Measurements from ENCODE around the gene GLIPR1L2. TPM values are rescaled to one million over a fixed set of nuclear protein-coding genes. Genes with fewer than 3 reads are reported as not detected.

The GLIPR1L2 gene
- total and polyA plus RNA-seq, 2 experiments from 2014 or later: 0.08 TPM; not detected in 1

DNA sequence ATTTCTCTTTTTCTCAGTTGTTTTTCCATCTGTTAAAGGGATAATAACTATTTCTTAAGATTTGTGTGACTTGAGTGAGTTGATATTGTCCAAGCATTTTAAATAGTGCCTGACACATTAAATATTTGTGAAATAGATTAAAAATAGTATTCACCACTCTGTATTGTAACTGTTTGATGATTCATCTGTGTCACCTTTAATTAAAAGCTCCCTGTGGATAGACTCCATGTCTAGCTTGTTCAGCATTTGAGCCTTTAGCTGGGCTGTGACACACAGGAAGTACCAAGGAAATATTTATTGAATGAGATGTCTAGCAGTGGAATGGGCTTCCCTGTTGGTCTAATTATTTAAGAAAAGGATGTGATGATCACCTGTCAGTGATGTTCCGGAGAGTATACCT, 1.8 kb upstream of the GLIPR1L2 start:
- no peak overlapping the region for H3K4me3 Mint-ChIP-seq
- TF ChIP-seq CREB1 (CRISPR knock-in tag; IDR thresholded peaks at IDR 0.05; ENCODE audit: low read depth) (no peak), JUNB (IDR thresholded peaks at IDR 0.05; ENCODE audit: unreplicated experiment) (no peak), ZNF331 (CRISPR knock-in tag; IDR thresholded peaks at IDR 0.05; ENCODE audit: low read depth) (no peak), EZH2phosphoT487 (IDR thresholded peaks at IDR 0.05; ENCODE audit: unreplicated experiment) (no peak), EZH2 (IDR thresholded peaks at IDR 0.05; ENCODE audit: low read depth, unreplicated experiment) (no peak)
- TF ChIP-seq, protein P1, sequence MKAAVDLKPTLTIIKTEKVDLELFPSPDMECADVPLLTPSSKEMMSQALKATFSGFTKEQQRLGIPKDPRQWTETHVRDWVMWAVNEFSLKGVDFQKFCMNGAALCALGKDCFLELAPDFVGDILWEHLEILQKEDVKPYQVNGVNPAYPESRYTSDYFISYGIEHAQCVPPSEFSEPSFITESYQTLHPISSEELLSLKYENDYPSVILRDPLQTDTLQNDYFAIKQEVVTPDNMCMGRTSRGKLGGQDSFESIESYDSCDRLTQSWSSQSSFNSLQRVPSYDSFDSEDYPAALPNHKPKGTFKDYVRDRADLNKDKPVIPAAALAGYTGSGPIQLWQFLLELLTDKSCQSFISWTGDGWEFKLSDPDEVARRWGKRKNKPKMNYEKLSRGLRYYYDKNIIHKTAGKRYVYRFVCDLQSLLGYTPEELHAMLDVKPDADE (IDR thresholded peaks at IDR 0.05): no peak
- TF ChIP-seq, protein P2, sequence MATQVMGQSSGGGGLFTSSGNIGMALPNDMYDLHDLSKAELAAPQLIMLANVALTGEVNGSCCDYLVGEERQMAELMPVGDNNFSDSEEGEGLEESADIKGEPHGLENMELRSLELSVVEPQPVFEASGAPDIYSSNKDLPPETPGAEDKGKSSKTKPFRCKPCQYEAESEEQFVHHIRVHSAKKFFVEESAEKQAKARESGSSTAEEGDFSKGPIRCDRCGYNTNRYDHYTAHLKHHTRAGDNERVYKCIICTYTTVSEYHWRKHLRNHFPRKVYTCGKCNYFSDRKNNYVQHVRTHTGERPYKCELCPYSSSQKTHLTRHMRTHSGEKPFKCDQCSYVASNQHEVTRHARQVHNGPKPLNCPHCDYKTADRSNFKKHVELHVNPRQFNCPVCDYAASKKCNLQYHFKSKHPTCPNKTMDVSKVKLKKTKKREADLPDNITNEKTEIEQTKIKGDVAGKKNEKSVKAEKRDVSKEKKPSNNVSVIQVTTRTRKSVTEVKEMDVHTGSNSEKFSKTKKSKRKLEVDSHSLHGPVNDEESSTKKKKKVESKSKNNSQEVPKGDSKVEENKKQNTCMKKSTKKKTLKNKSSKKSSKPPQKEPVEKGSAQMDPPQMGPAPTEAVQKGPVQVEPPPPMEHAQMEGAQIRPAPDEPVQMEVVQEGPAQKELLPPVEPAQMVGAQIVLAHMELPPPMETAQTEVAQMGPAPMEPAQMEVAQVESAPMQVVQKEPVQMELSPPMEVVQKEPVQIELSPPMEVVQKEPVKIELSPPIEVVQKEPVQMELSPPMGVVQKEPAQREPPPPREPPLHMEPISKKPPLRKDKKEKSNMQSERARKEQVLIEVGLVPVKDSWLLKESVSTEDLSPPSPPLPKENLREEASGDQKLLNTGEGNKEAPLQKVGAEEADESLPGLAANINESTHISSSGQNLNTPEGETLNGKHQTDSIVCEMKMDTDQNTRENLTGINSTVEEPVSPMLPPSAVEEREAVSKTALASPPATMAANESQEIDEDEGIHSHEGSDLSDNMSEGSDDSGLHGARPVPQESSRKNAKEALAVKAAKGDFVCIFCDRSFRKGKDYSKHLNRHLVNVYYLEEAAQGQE (IDR thresholded peaks at IDR 0.05; ENCODE audit: unreplicated experiment): no peak
- no peak for DNase-seq (ENCODE audit: low spot score)

GRCh38 chr12:75389706-75390105, 1.2 kb upstream of the GLIPR1L2 start:
- no peaks in the 10 kb centered on the region for H3K27me3 ChIP-seq (ENCODE audit: insufficient read depth)
- H3K9me2 ChIP-seq (ENCODE audit: insufficient read depth): no peaks in the 10 kb centered on the region
- H3K4me2 ChIP-seq: no peak overlapping the region
- Mint-ChIP-seq H3K36me3 (ENCODE audit: low read depth) (no peaks in the 10 kb centered on the region), H3K4me3 (no peak overlapping the region; the same call in 2 of the 3 replicates), H3K27ac (peak overlapping the region; percentile 60; the same call in 1 of the 2 replicates), H3K9me3 (no peaks in the 10 kb centered on the region), H3K4me1 (peaks cover 20% of the 10 kb centered on the region), H3K27me3 (ENCODE audit: insufficient read depth, low read depth, poor library complexity) (peaks cover 4% of the 10 kb centered on the region)
- no peaks in the 10 kb centered on the region for H3K79me2 ChIP-seq (replicated peaks; ENCODE audit: insufficient read depth)
- ATAC-seq (no peak), DNase-seq (ENCODE audit: low spot score) (no peak)
- no peaks in the 10 kb centered on the region for H3F3A ChIP-seq (replicated peaks; ENCODE audit: low read depth)
- no peak overlapping the region for H3K27ac ChIP-seq (ENCODE audit: low read depth)
- no peaks in the 10 kb centered on the region for H3K36me3 ChIP-seq (ENCODE audit: insufficient read depth)
- no peak overlapping the region for H2AFZ ChIP-seq
- peaks cover 11% of the 10 kb centered on the region; the same call in 1 of the 2 replicates for H3K4me1 ChIP-seq (ENCODE audit: insufficient read depth)
- no peaks in the 10 kb centered on the region for H4K20me1 ChIP-seq (replicated peaks; ENCODE audit: insufficient read depth)
- H3K4me3 ChIP-seq: no peak overlapping the region
- TF ChIP-seq JUNB (IDR thresholded peaks at IDR 0.05; ENCODE audit: unreplicated experiment): no peak
- TF ChIP-seq, protein P2 (IDR thresholded peaks at IDR 0.05; ENCODE audit: unreplicated experiment): no peak
- TF ChIP-seq, protein P1 (IDR thresholded peaks at IDR 0.05): no peak

More for the DNA sequence above, 1.8 kb upstream of the GLIPR1L2 start:
- no peak overlapping the region for H3K4me3 ChIP-seq
- Mint-ChIP-seq H3K27ac (no peak overlapping the region), H3K4me1 (peaks cover 20% of the 10 kb centered on the region), H3K36me3 (ENCODE audit: low read depth) (no peaks in the 10 kb centered on the region), H3K9me3 (no peaks in the 10 kb centered on the region), H3K27me3 (ENCODE audit: insufficient read depth, low read depth, poor library complexity) (peaks cover 4% of the 10 kb centered on the region)
- H3K4me1 ChIP-seq (ENCODE audit: insufficient read depth): peaks cover 11% of the 10 kb centered on the region; the same call in 1 of the 2 replicates
- H3K36me3 ChIP-seq (ENCODE audit: insufficient read depth): no peaks in the 10 kb centered on the region
- H2AFZ ChIP-seq: no peak overlapping the region
- H4K20me1 ChIP-seq (replicated peaks; ENCODE audit: insufficient read depth): no peaks in the 10 kb centered on the region
- no peak for ATAC-seq
- H3K4me2 ChIP-seq: no peak overlapping the region
- H3K79me2 ChIP-seq (replicated peaks; ENCODE audit: insufficient read depth): no peaks in the 10 kb centered on the region
- H3F3A ChIP-seq (replicated peaks; ENCODE audit: low read depth): no peaks in the 10 kb centered on the region
- no peaks in the 10 kb centered on the region for H3K27me3 ChIP-seq (ENCODE audit: insufficient read depth)
- no peak overlapping the region for H3K27ac ChIP-seq (ENCODE audit: low read depth)
- no peaks in the 10 kb centered on the region for H3K9me2 ChIP-seq (ENCODE audit: insufficient read depth)

Data from GM23338 (cell line).